GM19468 (cell line): Measurements from ENCODE around the gene OXNAD1.
"Not testable (repeated sequence)": the region's sequence is repeated elsewhere in the genome, so short reads cannot be mapped to it uniquely, and the experiment has no call there.

Experiments
- ATAC-seq: cut with Tn5 transposase; IDR thresholded peaks from one replicate; pipeline ENCODE4 v1.9.1; 2021; ENCODE audit warnings: mild to moderate bottlenecking, moderate library complexity, moderate number of reproducible peaks; ENCODE audit not compliant: unreplicated experiment; ENCODE audit errors: extremely low read depth

OXNAD1 gene

DNA sequence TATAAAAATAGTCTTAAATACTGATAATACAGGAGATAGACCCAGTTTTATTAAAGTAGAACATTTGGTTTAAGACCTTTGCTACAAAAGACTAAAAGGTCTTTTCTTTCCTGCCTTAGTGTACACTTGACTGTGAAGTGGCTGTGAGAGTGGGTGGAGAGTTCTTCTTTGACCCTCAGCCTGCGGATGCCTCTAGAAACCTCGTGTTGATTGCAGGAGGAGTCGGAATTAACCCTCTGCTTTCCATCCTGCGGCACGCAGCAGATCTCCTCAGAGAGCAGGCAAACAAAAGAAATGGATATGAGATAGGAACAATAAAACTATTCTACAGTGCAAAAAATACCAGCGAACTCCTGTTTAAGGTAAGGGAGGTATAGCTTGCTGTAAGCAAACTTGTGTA, 36.5 kb downstream of the OXNAD1 start:
- ATAC-seq, result no peak

DNA sequence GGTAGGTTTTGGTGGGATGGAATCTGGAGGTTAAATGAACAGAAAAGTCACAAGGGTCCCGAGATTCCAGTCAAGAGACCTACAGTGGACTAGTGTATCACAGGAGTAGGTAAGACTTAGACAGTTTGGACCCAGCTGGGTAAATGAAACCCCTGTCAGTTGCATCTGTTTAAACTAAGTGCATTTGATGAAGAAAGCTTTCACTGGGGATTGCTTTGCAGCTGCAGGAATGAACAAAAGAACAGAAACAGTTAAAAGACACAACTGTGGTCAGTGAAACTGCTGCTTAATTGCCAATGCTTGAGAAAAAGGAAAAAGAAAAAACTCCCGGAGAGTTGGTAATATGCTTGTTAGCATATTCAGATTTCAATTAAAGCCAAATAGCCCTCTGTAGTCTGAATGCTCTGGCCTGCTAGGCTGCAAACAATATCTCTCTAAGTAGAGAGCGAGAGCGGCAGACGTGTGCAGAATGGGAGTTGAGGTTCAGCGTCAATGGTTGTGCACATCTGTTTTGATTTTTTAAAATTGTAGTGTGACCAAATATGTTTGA, 37.1 kb downstream of the OXNAD1 start:
- ATAC-seq, result no peak

DNA sequence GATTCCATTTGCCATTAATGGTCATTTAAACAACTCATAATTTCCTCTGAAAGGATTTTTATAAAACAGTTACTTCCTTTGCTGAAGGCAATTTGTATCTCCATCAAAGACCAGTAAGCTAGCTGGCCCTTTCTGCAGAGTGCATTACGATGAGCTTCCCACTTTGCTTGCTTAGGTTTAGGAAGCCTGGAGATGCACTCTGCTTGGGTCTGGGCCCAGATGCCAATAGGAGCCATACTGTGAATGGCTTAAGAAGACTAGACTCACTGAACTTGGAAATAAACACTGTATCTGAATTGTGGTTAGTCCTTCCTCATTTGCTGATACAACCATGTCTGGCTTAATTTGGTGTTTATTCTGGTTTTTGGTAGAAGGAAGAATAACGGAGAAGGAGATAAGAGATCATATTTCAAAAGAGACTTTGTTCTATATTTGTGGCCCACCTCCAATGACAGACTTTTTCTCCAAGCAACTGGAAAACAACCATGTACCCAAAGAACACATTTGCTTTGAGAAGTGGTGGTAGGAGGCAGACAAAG, 38.1 kb downstream of the OXNAD1 start:
- no peak for ATAC-seq

DNA sequence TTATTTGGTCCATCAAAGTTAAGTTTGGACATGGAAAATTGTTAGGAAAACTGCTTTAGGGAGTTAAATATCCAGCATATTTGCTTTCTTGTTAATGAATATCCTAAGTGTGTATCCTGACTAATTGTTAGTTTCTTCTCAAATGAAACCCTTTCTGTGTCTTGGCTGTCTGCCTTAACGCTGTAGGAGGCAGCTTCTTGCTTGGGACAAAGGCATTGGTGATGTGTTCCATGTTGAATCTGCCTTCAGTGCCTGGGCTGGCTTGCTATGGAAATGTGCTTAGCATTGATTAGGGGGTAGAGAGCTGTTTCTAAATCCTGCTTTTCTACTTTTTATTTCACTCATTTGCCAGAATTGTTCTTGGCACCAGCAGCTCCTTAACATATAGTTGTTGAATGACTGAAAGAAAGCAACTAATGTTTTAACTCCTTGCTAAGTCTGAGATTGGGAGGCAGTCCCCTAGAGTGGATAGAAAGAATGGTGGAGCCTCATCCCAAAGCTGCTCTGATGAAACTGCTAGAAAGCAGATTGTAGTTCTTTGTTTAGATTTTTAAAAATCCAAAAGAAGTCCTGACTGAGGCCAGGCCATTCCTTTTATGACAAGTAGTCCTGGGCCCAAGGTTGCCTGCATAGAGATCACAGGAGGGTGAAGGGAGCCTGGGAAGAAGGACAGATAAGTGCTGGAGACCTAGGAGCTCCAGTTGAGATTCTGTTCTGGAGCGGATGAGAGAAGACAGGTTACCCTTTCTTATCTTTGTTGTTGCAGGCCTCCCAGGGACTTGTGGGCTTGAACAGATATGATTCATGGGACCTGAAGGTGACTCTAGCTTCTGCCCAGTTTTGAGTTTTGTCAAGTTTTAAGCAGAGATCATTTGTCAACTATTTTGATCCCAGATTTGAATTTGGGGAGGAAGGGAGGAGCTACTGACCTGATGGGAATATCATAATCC, 39.3 kb downstream of the OXNAD1 start:
- ATAC-seq, result no peak

DNA sequence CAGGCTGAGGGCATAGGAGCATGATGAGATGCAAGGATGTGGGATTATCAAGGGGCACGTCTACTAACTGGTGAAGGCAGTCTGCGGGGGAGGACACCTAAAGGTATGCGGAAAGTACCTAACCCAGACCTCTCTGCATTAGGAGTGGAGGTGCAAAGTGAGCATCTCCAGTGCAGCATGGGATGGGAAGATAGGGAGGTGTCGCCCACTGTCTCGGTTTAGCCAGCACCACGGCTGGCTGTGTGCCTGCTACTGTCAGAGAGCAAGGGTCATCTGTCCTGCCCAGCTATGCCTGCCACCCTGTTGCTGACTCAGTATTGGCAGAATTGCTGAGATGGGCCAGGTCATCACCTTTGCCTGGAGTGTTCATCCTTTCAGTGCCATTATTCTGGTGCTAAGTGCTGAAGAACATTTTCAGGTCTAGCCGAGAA, 40.1 kb downstream of the OXNAD1 start:
- no peak for ATAC-seq

DNA sequence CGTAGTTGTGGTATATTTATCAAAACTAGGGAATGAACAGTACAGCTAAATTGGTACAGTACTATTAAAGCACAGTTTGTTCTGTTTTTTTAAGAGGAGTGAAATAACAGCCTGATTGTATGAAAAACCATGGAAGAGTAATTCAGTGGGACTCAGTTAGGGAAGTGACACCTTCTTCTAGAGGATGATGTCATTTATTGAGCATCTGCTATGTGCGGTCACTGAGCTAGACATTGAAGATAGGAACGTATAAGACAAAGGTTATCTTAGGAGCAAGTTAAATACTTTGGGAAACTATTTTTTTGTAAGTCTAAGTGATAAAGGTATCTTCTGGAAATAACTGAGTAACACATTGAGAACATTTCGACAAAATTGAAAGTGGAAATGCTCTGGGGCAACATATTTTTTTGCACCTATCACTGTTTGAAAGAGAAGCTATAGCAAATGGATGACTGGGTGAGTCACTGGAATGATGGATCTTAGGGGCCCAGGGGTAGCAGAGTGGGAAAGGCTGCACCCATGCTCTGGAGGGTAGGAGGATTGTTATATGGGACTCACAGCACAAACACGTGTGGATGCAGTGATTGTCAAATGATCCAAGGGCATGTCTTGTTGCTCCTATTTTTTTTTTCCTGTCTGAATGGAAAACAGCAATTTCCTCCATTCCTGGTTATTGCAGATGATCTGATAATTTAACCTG, 43.0 kb downstream of the OXNAD1 start:
- ATAC-seq, result no peak

DNA sequence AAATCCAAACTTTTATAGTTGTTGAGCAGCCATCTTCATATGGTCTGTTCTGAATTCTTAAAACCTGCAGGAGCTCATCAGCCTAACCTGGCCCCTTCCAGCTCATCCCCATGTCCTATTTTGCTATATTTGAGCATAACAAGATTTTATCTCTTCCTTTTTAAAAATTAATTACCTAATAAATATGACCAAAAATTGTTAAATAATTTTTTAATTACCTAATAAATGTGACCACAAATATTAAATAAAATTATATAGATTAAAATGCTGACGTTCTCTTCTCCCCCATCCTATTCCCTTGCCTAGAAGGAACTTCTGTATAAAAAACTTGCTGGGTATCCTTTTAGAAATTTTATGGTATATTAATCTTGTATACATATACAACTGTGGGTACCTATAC, 43.7 kb downstream of the OXNAD1 start:
- ATAC-seq, result no peak

DNA sequence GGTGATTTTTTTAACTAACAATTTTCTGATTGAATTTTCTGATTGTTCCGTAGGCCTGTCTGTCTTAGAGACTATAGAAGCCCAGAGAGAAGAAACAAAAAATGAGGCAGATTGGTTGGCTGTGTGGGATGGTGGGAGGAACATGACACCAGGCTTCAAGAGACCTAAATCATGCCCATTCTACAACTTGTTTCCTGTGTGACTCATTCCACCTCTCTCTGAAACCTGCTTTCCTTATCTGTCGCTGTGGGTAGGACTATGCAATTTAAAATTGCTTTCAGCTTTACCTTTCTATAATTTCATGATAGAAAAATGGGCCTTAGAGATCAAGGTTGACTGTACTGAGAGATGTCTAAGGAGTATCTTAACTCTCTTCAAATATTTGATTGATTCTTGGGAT, 44.5 kb downstream of the OXNAD1 start:
- ATAC-seq, result peak; percentile 48

DNA sequence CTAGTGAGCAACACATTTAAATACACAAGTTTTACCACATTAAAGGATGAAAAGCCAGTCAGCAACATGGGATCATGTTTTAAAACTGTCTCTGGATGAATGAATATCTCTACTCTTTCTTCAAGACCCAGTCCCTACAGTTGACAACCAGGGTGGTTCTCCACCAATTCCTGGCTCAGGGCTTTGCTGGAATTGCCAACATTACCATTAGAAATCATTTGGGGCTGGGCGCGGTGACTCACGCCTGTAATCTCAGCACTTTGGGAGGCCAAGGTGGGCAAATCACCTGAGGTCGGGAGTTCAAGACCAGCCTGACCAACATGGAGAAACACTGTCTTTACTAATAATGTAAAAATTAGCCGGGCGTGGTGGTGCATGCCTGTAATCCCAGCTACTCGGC, 45.5 kb downstream of the OXNAD1 start:
- not testable (repeated sequence) for ATAC-seq

DNA sequence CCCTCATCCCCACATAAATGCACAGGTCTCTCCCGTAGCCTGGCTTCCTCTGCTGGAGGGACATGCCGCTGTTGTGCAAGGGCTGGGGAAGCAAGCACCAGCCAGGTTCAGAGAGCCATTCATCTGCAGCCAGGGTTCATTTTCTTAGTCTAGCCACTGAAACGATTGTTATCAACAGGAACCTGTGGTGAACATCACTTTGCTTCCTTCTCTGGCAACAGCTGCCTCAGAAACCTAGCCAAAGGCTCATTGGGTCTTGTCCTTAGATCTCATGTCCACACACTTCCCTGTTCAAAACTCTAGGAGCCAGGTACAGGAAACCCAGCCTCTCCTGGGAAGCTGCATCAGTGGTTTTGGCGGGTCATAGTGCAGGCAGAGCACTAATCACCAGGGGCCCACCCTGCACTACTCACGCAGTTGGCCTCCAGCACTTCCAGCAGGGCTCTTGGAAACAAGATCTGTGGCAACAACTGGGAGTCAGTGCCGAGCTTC, 47.0 kb downstream of the OXNAD1 start:
- ATAC-seq, result peak; percentile 58

DNA sequence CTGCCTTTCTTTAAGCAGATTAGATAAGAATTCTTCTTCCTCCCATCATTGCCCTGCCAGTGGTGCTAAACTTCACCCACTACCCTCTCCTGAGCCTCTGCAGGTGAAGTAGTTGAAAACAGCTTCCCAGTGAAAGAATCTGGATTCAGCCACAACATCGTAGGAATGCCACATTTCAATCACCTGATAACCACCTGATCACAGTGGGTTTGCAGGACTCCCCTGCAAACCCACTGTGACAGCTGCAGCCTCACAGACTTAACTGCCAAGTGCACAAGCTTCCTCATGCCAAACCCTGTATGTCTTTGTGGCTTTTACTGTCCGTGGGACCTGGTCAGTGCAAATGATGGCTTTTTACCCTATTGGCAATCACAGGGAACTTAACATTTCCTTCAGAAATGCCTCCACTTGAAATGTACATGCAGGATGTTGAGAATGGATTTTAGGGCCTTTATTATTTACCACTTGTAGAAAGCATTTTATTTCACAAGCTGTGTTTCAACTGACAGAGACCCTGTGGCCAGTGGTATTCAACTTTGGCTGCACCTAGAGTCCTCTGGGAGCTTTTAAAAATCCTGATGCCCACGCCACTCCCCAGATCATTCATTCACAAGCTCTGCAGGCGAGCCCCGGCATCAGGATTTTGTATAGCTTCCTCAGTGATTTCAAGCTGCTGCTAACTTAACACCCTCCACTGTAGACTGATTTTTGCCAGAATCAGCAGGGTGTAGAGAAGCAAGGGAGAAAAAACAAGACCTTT, 49.1 kb downstream of the OXNAD1 start:
- ATAC-seq, result no peak

DNA sequence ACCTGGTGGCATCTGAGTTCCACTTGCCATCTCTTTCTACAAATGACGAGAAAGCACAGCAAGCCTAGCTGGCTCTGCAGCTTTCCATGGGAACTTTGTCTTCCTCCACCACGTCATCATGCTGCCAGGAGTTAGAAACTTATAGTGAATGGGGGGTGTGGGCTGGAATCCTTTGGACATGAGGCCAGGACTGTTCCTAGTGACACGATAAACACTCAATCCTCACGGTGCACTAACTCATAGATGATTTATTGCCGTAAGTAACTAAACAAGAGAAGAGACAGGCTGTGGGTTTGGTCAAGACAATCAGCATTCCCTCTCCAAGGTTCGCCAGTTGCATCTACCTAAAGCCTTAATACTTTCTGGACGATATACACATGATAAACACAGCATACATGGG, 50.6 kb downstream of the OXNAD1 start:
- no peak for ATAC-seq

DNA sequence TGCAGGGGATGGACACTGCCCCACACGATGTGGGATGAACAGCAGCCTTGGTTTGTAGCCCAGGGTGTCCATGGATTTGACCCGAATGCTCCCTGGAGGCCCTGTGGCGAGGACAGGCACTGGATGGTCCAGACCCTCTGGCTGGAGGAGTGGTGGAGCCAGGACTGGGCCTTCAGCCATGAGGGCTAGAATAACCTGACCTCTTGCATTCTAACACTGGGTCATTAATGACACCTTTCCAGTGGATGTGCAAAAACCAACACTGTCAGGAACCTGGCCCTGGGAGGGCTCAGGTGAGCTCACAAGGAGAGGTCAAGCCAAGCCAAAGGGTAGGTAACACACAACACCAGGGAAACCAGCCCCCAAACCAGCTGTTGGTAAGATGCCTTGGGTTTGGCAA, 51.4 kb downstream of the OXNAD1 start:
- no peak for ATAC-seq

DNA sequence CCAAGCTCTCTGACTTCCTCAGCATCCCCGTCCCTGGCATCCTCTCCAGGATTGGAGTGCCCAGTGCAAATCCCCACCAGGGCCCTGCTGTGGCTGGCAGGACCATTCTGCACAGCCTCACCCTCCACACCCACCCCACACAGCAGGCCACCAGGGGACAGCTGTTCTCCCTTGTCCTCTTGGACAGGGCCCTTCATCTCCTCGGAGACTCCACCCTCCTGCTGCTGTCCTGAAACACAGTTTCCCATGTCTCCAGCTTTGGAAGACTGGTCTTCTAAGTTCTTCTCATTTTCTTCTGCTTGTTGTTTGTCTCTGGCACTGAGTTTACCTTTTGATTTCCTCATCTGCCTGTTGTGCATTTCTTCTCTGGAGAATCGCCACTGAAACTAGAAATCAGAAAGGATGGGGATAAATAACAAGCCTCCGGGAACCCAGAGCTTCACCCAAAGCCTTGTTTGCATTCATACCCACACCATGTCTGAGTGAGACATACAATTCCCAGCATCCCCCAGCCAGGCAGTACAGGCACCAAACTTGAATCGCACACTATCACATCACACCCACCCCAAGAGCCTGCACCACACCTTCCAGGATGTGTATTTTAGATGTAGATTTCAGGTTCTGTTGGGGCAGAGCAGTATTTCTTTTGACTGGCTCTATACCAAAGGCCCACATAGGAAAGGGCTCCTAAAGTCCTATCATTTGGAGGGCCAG, 52.0 kb downstream of the OXNAD1 start:
- no peak for ATAC-seq

DNA sequence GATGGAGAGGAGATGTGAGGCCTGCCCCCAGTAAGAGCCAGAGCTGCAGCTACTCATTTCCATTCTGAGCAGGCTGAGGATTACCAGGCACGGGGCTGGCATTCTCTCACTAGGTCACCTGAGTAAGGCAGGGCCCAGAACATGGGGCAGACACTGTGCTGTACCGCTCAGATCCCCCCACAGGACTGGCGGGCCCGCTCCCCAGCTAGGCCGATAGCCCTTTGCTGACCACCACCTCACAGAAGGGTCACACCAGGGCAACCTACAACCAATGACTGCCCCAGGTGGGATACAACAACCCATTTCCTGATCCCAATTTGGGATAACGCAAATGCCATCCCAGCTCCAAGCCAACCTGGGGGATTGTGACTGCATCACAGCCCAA, 52.5 kb downstream of the OXNAD1 start:
- no peak for ATAC-seq

DNA sequence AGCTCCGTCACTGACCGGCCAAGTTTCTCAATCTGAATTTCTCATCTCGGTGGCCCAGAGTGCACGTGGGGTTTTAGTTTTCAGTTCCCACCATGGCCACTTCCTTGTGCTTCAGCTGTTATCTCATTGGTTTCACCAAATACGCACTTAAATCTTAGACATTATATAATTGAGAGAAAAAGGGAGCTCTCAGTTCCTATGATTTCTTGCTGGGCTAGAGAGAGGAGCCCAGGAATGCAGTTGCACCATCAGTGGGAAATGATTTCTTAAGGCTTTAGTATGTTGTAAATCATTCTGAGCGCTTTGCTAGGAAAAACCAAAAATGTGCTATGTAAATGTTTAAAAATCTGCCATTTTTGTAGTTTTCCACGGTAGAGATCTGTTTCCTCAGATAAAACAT, 53.2 kb downstream of the OXNAD1 start:
- no peak for ATAC-seq

DNA sequence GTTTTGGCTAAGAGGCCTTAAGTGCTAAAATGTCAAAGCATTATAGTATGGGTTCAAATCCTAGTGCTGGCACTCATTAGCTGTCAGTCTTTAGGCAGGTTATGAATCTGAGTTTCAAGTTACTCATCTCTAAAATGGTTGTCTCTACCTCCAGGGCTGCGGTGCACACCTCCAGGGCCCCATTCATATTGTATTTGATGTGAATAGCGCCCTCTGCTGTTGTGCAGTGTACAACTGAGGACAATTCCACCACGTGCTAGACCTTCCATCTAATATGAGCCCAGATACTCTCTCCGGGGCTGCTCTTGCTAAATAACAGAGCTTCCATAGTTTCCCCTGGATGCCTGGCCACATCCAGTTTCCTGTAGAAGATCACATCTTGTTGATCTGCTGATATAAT, 54.3 kb downstream of the OXNAD1 start:
- ATAC-seq, result no peak

DNA sequence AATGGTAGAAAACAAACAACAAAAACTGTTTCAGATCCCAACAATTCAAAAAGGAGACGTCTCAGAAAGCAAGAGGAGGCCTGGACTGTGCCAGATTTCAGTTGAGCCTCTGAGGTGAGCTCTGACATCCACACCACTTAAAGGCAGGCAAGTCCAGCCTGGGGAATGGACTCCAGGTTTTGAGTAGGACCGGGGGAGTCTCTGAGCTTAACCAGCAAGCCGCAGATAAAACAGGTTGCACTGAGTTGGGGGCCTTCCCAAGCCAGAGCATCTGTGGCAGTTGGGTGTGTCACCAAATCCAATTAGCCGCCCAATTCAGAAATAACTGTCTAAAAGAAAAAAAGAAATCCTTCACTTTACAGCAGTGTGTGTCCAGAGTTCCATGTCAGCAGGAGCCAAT, 54.7 kb downstream of the OXNAD1 start:
- ATAC-seq, result no peak

DNA sequence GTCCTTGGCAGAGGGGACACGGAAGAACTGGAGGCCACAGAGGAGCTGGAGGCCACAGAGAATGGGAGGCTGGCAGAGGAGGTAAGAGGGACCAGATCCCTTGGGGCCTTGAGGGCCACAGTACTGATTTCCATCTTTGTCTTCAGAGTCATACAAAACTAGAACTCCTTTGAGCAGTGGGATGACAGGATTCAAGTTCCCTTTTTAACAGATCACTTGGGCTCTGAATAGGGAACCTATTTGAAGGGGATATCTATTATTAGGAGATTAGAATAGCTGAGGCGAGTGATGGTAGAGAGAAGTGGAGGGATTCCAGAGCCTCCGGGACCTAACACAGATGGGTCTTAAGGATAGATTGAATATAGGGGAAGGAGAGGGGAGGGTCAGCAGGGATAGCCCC, 55.7 kb downstream of the OXNAD1 start:
- ATAC-seq, result no peak
